Mesothelial cell of epicardium (in vitro differentiated cells): ENCODE measurements around the gene PCDHGB5. TPM values are rescaled to one million over a fixed set of nuclear protein-coding genes. Genes with fewer than 3 reads are reported as not detected.

Experiments
- DNase-seq, 2 experiments: peaks; one replicate each; pipeline ENCODE4 v3.0.0; 2021; ENCODE audit warnings: low spot score in 2 of 2; ENCODE audit not compliant: unreplicated experiment in 2 of 2
- H3K27ac Mint-ChIP-seq: 2 replicates; pipeline ENCODE4 v1.8.0; 2021; ENCODE audit warnings: mixed read lengths
- H3K27me3 Mint-ChIP-seq: 2 replicates; pipeline ENCODE4 v1.8.0; 2021; ENCODE audit warnings: low read depth, mixed read lengths
- H3K36me3 Mint-ChIP-seq: 2 replicates; pipeline ENCODE4 v1.8.0; 2021; ENCODE audit warnings: mixed read lengths
- H3K4me1 Mint-ChIP-seq: 2 replicates; pipeline ENCODE4 v1.8.0; 2021; ENCODE audit warnings: mixed read lengths
- H3K4me3 Mint-ChIP-seq: 2 replicates; pipeline ENCODE4 v1.8.0; 2021; ENCODE audit warnings: mild to moderate bottlenecking, moderate library complexity, mixed read lengths
- H3K9me3 Mint-ChIP-seq: 2 replicates; pipeline ENCODE4 v1.8.0; 2021; ENCODE audit warnings: mixed read lengths
- CTCF ChIP-seq: fragments of 200-600 bp; sonication (generic); IDR thresholded peaks from one replicate; pipeline ENCODE4 v1.5.0; 2021; ENCODE audit warnings: antibody characterized with exemption; ENCODE audit not compliant: unreplicated experiment
- total RNA-seq: library from RNA; stranded (reverse); gene quantifications from 3 replicates; pipeline ENCODE4 v1.2.1, GENCODE V29; 2021

PCDHGB5 gene
- total RNA-seq, 1 donor from 2014 or later = 3.9 TPM

- peaks cover 16% of the 10 kb centered on the region for H3K36me3 Mint-ChIP-seq
- no peaks in the 10 kb centered on the region for H3K4me1 Mint-ChIP-seq
- no peak for TF ChIP-seq CTCF
- no peak overlapping the region for H3K4me3 Mint-ChIP-seq
- H3K9me3 Mint-ChIP-seq = peaks cover 65% of the 10 kb centered on the region
- H3K27ac Mint-ChIP-seq = no peak overlapping the region
- H3K27me3 Mint-ChIP-seq = no peaks in the 10 kb centered on the region
- no peak for DNase-seq
Measured at GRCh38 chr5:141356950-141357349, 40.8 kb upstream of the PCDHGB5 start.

GRCh38 chr5:141359790-141360426 is 37.8 kb upstream of the PCDHGB5 start, which contains the start of gene PCDHGB2:
PCDHGB2 (plus strand) TSS chr5:141359994; CDS start chr5:141360136, 142 bp downstream.
- no peak for DNase-seq
- Mint-ChIP-seq H3K4me1 (no peaks in the 10 kb centered on the region), H3K9me3 (peaks cover 60% of the 10 kb centered on the region), H3K4me3 (no peak within 1 kb of the TSS), H3K27ac (no peak within 1 kb of the TSS), H3K27me3 (no peaks in the 10 kb centered on the region), H3K36me3 (peaks cover 17% of the 10 kb centered on the region)
- TF ChIP-seq CTCF = no peak

- no peaks in the 10 kb centered on the region for H3K4me1 Mint-ChIP-seq
- peaks cover 63% of the 10 kb centered on the region for H3K9me3 Mint-ChIP-seq
Measured at GRCh38 chr5:141360685-141361084, 37.1 kb upstream of the PCDHGB5 start.

GRCh38 chr5:141362719-141363118 is 35.0 kb upstream of the PCDHGB5 start:
- no peak for DNase-seq
- Mint-ChIP-seq H3K4me3 (no peak overlapping the region), H3K9me3 (peaks cover 55% of the 10 kb centered on the region), H3K36me3 (peaks cover 16% of the 10 kb centered on the region), H3K27me3 (no peaks in the 10 kb centered on the region), H3K27ac (no peak overlapping the region), H3K4me1 (no peaks in the 10 kb centered on the region)
- no peak for TF ChIP-seq CTCF

More at GRCh38 chr5:141360685-141361084, 37.1 kb upstream of the PCDHGB5 start:
- no peak for TF ChIP-seq CTCF
- Mint-ChIP-seq H3K4me3 (no peak overlapping the region), H3K27me3 (no peaks in the 10 kb centered on the region), H3K36me3 (peaks cover 17% of the 10 kb centered on the region), H3K27ac (no peak overlapping the region)
- DNase-seq = no peak

- DNase-seq = no peak
- H3K36me3 Mint-ChIP-seq = peaks cover 14% of the 10 kb centered on the region
- peaks cover 59% of the 10 kb centered on the region for H3K9me3 Mint-ChIP-seq
Measured at GRCh38 chr5:141363952-141364660, 33.6 kb upstream of the PCDHGB5 start, which contains the start of gene PCDHGA5. PCDHGA5 (plus strand) TSS chr5:141364162; CDS start chr5:141364331, 169 bp downstream.

More at GRCh38 chr5:141363952-141364660, 33.6 kb upstream of the PCDHGB5 start, which contains the start of gene PCDHGA5:
- TF ChIP-seq CTCF = no peak
- H3K4me1 Mint-ChIP-seq = no peaks in the 10 kb centered on the region
- no peak within 1 kb of the TSS for H3K4me3 Mint-ChIP-seq
- H3K27me3 Mint-ChIP-seq = no peaks in the 10 kb centered on the region
- H3K27ac Mint-ChIP-seq = no peak within 1 kb of the TSS
